AML-193 (cell line): ENCODE data around the gene CMPK2.
"Not testable (repeated sequence)": the region's sequence is repeated elsewhere in the genome, so short reads cannot be mapped to it uniquely, and the experiment has no call there.

Experiments
- DNase-seq, 2 experiments: peaks; one replicate each; lab custom pipeline; 2025; lab: John Stamatoyannopoulos, UW

CMPK2 gene, protein sequence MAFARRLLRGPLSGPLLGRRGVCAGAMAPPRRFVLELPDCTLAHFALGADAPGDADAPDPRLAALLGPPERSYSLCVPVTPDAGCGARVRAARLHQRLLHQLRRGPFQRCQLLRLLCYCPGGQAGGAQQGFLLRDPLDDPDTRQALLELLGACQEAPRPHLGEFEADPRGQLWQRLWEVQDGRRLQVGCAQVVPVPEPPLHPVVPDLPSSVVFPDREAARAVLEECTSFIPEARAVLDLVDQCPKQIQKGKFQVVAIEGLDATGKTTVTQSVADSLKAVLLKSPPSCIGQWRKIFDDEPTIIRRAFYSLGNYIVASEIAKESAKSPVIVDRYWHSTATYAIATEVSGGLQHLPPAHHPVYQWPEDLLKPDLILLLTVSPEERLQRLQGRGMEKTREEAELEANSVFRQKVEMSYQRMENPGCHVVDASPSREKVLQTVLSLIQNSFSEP

DNA sequence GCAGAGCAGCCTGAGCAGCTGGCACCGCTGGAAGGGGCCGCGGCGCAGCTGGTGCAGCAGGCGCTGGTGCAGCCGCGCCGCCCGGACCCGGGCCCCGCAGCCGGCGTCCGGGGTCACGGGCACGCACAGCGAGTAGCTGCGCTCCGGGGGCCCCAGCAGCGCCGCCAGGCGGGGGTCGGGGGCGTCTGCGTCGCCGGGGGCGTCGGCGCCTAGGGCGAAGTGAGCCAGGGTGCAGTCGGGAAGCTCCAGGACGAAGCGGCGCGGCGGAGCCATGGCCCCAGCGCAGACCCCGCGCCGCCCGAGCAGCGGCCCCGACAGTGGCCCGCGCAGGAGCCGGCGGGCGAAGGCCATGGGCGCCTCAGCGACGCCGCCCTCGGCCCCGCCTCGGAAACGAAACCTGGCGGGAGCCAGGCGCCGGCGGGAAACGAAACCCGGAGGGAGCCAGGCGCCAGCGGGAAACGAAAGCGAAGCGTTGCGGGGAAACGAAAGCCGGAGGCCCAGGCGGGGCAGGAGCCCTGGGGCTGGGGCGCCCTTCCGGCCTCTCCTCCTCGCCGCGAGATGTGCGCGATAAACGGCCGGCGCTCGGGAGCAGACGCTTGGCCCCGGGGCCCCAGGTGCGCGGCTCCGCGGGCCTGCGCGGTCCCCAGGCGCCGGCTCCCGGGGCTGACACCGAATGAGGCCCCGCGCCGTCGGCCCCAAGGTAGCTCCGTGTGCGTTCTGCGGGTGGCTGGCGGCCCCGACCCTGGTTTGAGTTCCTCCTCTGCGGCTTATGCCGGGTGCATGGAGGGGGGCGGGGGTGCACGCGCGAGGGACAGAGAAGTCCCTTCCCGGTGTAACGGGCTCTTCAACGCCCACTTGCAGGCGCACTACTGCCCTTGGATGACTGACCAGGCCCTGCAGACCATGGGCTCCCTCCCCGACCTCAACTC is at the start of gene CMPK2:
CMPK2 (minus strand) TSS at position 562 of the 929 bp plus-strand sequence; CDS start at position 351, 211 bp downstream.
- peak; percentile 16 to 44 for DNase-seq

DNA sequence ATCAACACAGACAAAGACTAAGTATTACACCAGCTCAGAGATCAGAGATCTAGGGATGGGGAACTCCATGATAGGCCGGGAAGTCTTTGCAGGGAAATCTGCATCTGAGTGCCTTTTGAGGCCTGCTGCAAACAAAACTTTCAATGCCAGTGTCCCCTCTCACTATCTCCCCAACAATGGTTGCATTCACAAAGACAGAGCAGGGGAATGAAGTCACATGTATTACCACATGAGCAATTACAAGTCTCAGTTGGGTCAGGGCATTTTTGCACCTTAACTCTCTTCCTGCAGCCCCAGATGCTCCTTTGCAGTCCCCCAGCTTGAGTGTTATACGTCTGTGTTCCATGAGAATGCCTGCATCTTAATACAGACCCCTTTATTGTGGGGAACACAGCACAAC is 49.7 kb upstream of the CMPK2 start:
- no peak for DNase-seq

DNA sequence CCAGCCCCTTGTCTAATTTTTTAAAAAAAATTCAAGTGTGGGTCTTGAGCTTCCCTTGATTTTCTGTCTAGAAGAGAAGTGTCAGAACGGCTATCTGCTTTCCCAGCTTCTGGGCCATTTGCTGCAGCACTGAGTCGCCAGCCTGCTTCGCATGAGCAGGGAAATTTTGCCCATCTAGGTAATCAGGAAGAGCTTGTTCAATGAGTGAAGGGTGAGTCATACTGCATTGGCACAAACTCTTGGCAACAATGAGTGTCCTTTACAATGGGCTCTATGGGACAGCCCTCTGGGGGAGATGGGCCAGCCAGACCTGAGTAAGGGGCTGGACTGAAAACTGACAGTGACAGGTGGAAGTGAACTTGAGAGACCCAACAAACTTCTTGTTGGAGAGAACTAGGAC is 49.1 kb upstream of the CMPK2 start:
- DNase-seq = no peak

DNA sequence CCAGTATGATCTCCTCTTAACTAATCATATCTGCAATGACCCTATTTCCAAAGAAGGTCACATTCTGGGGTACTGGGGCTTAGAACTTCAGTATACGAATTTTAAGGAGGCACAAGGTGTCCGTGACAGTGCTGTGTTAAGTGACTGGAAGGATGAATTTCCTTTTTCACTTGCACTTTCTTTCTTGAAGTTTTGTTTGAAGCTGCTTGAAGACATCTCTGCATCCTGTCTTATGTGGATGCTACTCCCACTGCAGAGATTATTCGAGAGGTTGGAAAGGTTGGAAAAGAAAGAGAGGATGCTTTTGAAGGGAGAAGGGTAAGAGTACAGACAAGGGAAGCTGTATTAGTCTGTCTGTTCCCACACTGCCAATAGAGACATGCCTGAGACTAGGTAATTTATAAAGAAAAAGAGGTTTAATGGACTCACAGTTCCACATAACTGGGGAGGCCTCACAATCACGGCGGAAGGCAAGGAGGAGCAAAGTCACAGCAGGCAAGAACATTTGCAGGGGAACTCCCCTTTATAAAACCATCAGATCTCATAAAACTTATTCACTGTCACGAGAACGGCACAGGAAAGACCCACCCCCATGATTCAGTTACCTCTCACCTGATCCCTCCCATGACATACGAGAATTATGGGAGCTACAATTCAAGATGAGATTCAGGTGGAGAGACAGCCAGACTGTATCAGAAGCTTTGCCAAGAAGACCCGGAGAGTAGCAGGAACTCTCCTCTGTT is 47.9 kb upstream of the CMPK2 start:
- no peak for DNase-seq

DNA sequence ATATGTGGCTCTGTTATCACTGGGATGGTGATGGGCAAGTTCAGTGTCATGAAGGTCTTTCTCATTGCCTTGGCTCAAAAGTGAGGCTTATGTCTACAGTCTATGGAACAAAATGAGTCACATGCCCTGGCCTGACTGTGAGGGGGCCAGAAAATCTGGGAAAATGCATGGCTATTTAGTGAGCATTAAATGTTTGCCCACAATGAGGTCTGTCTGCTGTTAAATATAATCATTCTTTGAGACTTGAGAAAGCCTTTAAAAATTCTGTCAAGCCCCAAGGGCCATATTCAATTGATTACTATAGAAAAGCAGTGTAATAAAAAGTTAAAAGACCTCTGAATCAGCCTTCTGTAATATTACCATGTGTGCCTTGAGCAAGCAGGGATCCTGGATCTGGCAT is 46.0 kb upstream of the CMPK2 start:
- no peak for DNase-seq

DNA sequence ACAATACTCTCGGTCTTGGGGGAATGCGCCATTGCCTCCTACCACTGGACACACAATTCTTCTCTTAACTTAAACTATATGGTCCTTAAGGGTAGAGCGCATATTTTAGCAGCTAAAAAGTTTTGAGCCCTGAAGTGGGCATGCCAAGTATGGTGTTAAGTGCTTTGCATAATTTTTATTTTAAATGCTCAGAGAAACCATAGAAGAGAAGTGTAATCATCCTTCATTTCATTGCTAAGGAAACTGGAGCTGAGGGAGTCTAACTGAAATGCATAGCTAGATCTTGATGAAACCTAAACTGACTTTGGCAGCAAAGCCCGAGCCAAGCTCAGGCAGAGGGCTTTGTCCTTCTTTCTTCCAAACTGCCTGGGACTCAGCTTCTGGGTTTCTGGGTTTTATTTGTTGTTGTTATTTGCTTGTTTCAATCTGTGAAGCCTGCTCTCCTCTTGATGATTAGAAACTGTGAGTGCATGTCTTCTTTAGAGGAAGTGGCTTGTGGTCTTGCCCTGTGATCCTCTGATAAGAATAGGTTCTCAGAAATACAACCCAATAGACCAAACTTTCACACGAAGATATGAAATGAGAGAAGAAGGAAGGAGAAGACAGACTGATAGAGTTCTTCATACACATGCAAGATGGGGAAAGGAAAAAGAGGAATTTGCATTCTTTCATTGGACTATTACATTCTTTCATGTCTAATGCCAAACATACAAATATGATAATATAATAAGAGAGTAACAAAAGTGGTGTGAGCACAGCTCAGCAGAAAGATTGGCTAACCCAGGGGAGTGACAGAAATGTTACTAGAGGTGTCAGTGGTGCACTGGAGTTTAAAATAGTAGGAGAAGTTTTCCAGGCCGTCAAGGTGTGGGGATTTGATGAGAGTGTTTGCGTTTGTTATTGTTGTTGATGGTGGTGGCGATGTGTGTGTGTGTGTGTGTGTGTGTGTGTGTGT is 44.0 kb upstream of the CMPK2 start:
- DNase-seq = peak; percentile 43 to 52

DNA sequence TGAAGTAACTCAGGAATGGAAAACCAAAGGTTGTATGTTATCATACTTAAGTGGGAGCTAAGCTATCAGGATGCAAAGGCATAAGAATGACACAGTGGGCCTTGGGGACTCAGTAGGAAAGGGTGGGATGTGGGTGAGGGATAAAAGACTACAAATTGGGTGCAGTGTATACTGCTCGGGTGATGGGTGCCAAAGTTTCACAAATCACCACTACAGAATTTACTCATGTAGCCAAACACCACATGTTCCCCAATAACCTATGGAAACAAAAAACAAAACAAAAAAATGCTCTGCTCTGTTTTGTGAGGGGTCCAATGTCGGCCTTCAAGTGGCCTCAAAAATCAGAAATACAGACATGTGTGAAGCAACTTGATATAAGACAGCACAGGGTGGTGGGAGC is 42.6 kb upstream of the CMPK2 start:
- no peak for DNase-seq

DNA sequence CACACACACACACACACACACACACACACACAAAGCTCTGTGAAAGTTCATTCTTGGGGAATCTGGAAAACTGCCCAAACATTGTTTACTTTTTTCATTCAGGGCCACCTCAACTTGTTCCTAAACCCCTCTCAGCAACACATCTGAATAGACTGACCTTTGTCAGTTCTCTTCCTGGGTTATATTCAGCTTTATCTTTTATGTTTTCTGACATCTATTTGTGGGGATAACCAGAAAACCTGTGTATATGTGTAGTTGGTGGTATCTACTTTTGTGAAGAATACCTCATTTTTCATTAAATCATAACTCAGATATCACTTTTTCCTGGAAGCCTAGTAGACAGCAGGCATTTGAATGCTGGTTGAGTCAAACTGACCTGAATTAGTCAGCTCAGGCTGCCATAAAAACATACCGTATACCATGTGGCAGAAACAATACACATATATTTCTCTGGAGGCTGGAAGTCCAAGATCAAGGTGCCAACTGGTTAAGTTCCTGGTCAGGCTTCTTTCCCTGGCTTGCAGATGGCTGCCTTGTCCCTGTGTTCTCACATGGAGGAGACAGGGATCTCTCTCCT is 40.5 kb upstream of the CMPK2 start:
- DNase-seq = no peak

DNA sequence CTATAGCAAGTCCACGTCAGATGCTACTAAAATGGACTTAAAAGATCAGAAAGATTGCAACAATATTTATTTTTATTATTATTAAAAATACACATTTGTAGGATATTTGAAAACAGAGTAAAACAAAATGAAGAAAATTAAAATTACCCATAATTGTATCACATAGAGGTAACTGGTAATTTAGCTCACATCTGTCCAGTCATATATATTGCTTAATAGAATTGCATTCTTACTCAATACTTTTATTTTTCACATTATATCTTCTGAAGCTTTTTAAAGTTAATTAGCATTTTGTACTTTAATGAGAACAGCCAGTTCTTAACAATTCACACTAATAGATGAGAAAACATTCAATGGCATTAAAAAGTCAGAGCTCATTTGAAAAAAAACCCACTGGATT is 40.0 kb upstream of the CMPK2 start:
- no peak for DNase-seq

DNA sequence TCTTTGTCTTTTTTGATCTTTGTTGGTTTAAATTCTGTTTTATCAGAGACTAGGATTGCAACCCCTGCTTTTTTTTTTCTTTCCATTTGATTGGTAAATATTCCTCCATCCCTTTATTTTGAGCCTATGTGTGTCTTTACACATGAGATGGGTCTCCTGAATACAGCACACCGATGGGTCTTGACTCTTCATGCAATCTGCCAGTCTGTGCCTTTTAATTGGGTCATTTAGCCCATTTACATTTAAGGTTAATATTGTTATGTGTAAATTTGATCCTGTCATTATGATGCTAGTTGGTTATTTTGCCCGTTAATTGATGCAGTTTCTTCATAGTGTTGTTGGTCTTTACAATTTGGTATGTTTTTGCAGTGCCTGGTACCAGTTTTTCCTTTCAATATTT is 36.9 kb upstream of the CMPK2 start:
- DNase-seq = not testable (repeated sequence)

DNA sequence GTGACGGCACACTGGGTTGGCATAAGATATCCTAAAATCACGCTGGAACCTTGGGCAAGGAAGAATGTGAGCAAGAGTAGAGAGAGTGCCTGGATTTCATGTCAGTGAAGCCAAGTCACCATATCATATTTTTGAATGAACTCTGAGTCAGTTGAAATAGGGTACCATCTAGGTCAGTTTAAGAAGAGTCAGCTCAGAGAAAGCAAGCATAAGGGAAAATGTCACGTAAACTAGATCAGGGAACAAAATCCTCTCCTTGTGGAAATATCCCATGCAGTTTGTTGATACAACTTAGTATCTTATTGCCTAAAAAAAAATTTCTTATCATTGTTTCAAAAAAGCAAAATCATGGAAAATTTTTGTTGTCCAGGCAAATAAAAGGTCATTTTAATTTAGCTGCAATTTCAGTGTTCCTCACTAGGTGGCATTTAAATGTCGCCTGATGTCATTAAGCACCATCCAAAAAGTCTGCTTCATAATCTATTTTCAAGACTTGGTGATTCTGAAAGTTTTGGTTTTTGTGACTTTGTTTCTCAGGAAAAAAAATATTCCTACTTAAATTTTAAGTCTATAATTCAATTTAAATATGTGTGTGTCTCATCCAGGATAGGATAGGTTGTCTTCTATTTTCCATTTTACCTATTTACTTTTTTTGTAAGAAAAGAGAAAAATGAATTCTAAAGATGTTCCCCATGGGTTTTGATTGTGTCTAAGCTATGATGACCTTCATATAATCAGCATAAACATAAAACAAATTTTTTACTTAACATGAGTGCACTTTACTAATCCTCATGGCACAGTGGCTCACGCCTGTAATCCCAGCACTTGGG is 31.4 kb upstream of the CMPK2 start:
- DNase-seq = peak; percentile 16 to 47

DNA sequence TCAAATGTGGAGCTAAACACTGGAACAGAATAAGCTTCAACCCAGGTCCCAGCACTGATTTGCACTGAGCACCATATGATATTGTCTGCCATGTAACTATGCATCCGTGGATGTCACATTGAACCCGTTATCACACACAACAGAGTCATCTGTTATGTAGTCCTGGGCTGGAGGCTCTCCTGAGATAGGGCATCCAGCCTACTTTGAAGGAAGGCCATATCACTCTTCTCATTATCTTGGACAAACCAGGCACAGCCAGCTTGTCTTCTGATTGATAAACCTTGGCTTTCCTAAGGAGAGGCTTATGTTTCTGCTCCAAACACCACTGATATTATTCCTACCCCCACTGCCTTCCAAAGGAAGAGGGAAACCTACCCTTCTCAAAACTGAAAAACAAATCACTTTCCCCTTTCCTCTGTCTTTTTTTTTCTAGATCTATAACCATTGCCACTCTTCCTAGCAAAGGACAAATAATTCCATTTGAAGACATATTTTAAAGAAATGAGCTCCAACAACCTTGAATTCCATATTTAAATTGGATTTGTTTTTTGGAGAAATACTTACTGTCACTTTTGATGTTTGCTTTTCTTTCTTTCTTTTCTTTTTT is 28.3 kb upstream of the CMPK2 start:
- DNase-seq = no peak

DNA sequence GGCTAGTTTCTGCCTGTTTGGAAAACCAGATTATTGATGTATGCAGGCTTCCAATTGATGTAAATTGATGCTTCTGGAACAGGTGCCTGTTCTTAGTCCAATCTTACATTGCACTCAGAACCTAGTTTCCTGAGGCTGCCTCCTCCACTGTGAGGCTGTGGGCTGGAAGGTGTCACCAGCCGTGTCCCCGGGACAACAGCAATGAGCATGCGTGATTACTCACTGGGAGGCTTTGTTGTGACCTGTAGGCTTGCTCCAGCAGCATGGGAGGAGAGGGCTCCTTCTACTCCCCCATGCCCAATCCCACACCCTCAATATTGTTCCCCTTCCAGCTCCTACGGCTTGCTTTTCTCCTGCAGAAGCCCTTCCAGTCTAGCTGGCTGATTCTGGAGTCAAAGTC is 23.0 kb upstream of the CMPK2 start:
- DNase-seq = no peak

DNA sequence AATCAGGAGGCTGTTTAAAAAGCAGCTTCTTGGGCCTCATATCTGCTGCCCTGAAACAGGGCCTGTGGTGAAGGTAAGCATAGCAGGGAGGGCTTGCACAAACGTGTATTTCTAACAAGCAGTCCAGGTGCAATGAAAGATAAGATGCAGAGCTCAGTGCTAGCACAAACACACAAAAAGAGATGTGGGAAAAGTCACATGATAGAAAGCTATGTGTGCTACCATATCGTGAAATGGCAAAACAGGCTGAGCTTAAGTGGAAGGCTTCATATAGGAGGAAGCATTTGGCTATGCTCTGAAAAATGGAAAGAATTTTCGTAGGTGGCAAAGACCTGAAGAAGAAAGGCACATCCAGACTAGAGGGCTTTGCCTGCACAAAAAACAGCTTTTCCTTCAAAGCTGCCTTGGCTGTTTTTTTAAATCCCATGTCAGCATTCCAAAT is 22.1 kb upstream of the CMPK2 start:
- DNase-seq = no peak

DNA sequence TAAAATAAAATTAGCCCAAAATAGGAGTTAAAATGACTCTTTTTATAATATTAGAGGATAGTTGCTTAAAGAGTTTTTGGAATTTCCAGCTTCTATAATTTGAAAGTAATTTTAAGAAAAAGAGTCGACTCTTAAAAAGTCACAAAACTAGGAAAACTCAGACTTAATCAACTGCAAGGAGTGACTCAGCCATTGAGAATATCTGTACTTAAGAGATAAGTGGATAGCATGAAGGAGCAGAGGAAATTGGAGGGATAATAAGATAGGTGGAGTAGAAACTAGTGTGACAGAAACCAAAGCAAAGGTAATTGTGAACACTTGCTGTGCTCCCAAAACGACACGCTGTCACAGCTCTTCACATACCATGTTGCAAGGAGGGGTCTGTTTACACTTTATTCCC is 20.3 kb upstream of the CMPK2 start:
- no peak for DNase-seq

DNA sequence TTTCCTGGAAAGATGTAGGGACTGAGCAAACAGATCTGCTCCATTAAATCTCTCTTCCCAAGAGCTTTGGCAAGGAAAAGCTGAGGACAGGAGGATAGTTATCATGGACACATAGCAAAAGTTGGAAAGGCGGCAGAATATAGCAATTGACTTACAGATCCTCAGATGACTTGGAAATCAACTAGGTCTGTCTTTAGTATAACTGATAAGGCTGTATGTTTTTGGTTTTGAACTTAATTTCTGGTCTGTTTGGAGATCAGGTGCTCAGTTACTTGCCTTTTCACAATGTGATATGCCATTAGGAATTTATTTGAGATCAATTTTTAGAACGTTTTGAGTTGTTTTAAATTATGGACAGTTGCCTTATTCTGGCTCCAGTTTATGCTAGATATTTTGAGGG is 19.8 kb upstream of the CMPK2 start:
- DNase-seq = no peak

DNA sequence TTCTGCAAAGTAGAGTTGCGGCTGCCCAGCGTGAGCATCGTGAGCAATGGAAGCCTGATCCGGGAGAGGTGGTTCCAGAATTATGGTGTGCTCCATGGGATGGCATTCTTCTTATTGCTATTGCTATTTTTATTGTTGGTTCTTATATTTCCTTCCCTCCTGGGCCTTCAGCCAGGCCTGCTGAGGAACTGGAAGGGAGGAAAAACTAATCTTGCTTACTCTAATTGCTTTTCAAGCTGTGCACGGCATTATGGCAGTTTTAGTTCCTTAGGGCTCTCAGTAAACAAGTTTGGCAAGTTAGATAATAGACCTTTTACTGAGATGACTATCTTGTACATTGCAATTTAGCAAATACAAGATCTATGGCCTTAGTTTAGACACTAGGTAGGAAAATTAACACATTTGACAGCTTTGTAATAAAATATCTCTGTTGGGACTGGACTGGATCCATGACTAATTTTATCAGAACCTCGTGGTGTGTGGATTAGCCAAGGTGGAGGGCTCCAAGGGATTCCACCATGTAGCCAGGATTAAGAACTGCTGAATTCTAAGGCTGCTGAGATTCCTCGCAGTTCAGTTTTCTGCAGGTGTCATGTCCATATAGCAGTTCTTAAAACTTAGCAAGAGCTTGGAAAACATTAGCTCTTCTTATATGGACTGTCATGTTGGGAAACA is 17.9 kb upstream of the CMPK2 start:
- no peak for DNase-seq

DNA sequence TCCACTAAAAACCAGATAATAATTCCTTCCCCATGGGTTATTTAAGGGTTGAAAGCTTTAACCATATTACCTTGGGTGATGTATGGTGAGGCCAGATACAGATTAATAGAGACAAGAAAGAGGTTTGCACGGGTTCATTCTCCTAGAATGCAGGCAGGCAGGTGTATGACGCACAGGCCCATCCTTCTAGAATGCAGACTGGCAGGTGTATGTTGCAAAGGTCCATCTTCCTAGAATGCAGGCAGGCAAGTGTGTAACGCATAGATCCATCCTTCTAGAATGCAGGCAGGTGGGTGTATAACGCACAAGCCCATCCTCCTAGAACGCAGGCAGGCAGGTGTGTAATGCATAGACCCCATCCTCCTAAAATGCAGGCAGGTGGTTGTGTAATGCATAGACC is 15.8 kb upstream of the CMPK2 start:
- DNase-seq = no peak

DNA sequence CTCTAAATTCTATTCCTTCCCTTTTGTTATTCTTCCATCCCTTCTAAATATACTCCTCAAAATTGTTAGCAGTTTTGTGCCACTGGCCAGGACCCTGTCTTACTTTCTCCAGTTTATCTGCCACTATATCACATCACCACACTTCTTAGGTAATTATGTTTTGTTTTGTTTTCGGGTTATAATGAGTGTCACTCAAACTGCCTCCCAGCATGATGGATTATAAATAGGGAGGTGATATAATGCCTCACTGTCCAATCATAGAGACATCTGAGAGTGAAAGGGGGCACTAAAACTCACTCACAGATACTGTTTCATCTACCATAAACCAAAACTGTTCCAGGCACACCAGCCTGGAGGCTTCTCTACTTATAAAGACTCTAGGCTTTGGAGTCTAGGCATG is 15.3 kb upstream of the CMPK2 start:
- no peak for DNase-seq
